IMR-90 (cell line): ENCODE measurements around the gene POLD3. TPM values are rescaled to one million over a fixed set of nuclear protein-coding genes. Genes with fewer than 3 reads are reported as not detected.

Experiments
- ATAC-seq: fragments of 200-7000 bp; cut with Tn5 transposase; 2 replicates; pipeline ENCODE4 v1.9.1; 2020; ENCODE audit warnings: low read depth, mild to moderate bottlenecking, moderate library complexity
- Bru-seq: library from RNA; stranded (reverse); fragments of 400-500 nt; gene quantifications from one replicate; lab custom pipeline; 2021; lab: Mats Ljungman, UMichigan
- BruChase-seq, 2 experiments: library from RNA; stranded (reverse); fragments of 400-500 nt; gene quantifications; one replicate each; lab custom pipeline; 2021; lab: Mats Ljungman, UMichigan
- BruUV-seq: library from RNA; stranded (reverse); fragments of 400-500 nt; replicated peaks from 2 replicates; lab custom pipeline; 2021; lab: Mats Ljungman, UMichigan
- CTCF ChIA-PET: fragments of 300-600 bp; formaldehyde crosslinking; extraction: SDS; loops from one replicate; lab custom pipeline; 2021; ENCODE audit warnings: antibody characterized with exemption; lab: Yijun Ruan, JAX
- POLR2A ChIA-PET: fragments of 300-600 bp; sonication (Branson Sonifier 250); formaldehyde crosslinking; loops from one replicate; lab custom pipeline; 2022; ENCODE audit warnings: antibody characterized with exemption; ENCODE audit not compliant: unreplicated experiment; lab: Charles Lee
- DNase-seq: peaks from one replicate; pipeline ENCODE4 v3.0.0; 2013
- H2AFZ ChIP-seq: replicated peaks from 2 replicates; pipeline ENCODE3; 2013; ENCODE audit warnings: low read length, mild to moderate bottlenecking; ENCODE audit not compliant: poor library complexity
- H2AK5ac ChIP-seq: 2 replicates; pipeline ENCODE4 v1.6.1; 2013; ENCODE audit warnings: low read depth, low read length, inconsistent platforms
- H2AK9ac ChIP-seq: replicated peaks from 2 replicates; pipeline ENCODE3; 2013; ENCODE audit warnings: mild to moderate bottlenecking, low read depth, low read length, moderate library complexity; ENCODE audit not compliant: poor library complexity
- H2BK120ac ChIP-seq: 2 replicates; pipeline ENCODE4 v1.6.1; 2013; ENCODE audit warnings: low read depth, low read length, inconsistent platforms
- H2BK15ac ChIP-seq: 3 replicates; pipeline ENCODE4 v1.6.1; 2013; ENCODE audit warnings: low read depth, low read length, inconsistent platforms
- H2BK20ac ChIP-seq: 2 replicates; pipeline ENCODE4 v1.6.1; 2013; ENCODE audit warnings: low read depth, mild to moderate bottlenecking, inconsistent platforms, low read length, moderate library complexity
- H2BK5ac ChIP-seq: 2 replicates; pipeline ENCODE4 v1.6.1; 2013; ENCODE audit warnings: mild to moderate bottlenecking, low read depth, low read length, inconsistent platforms; ENCODE audit not compliant: poor library complexity, severe bottlenecking
- H3K14ac ChIP-seq: replicated peaks from 2 replicates; pipeline ENCODE4 v1.6.1; 2013; ENCODE audit warnings: low read depth, low read length, inconsistent platforms
- H3K18ac ChIP-seq: 2 replicates; pipeline ENCODE4 v1.6.1; 2013; ENCODE audit warnings: low read depth, low read length, control low read depth
- H3K23ac ChIP-seq: 2 replicates; pipeline ENCODE4 v1.6.1; 2013; ENCODE audit warnings: low read depth, low read length, inconsistent platforms
- H3K27ac ChIP-seq: 2 replicates; pipeline ENCODE4 v1.5.1; 2013; ENCODE audit warnings: mild to moderate bottlenecking, control low read depth, low read length; ENCODE audit not compliant: insufficient read depth
- H3K27me3 ChIP-seq: 2 replicates; pipeline ENCODE4 v1.6.1; 2013; ENCODE audit warnings: low read length; ENCODE audit not compliant: control insufficient read depth, insufficient read depth
- H3K36me3 ChIP-seq: 2 replicates; pipeline ENCODE4 v1.6.1; 2013; ENCODE audit warnings: low read length, mixed read lengths; ENCODE audit not compliant: control insufficient read depth, insufficient read depth
- H3K4ac ChIP-seq: 2 replicates; pipeline ENCODE4 v1.6.1; 2013; ENCODE audit warnings: low read depth, low read length, inconsistent platforms
- H3K4me1 ChIP-seq: 2 replicates; pipeline ENCODE4 v1.6.1; 2013; ENCODE audit warnings: low read length, mixed read lengths; ENCODE audit not compliant: control insufficient read depth, insufficient read depth
- H3K4me2 ChIP-seq: 2 replicates; pipeline ENCODE4 v1.6.1; 2013; ENCODE audit warnings: low read depth, mild to moderate bottlenecking, control low read depth, low read length, moderate library complexity
- H3K4me3 ChIP-seq: 2 replicates; pipeline ENCODE4 v1.5.1; 2013; ENCODE audit warnings: low read depth, mild to moderate bottlenecking, control low read depth, low read length, moderate library complexity; ENCODE audit not compliant: insufficient read depth
- H3K56ac ChIP-seq: 2 replicates; pipeline ENCODE4 v1.6.1; 2013; ENCODE audit warnings: low read length, inconsistent platforms; ENCODE audit not compliant: insufficient read depth; ENCODE audit errors: extremely low read depth
- H3K79me1 ChIP-seq, 2 experiments: 2 replicates each; pipeline ENCODE4 v1.6.1; 2013; ENCODE audit warnings: low read length in 2 of 2, inconsistent platforms in 1 of 2, low read depth in 1 of 2
- H3K9ac ChIP-seq: 2 replicates; pipeline ENCODE4 v1.6.1; 2013; ENCODE audit warnings: low read depth, low read length, control low read depth
- H3K9me1 ChIP-seq: 2 replicates; pipeline ENCODE4 v1.6.1; 2013; ENCODE audit warnings: low read length, inconsistent platforms; ENCODE audit not compliant: insufficient read depth
- H3K9me3 ChIP-seq: 2 replicates; pipeline ENCODE4 v1.6.1; 2013; ENCODE audit warnings: low read length; ENCODE audit not compliant: control insufficient read depth, insufficient read depth
- H4K20me1 ChIP-seq: 2 replicates; pipeline ENCODE4 v1.6.1; 2013; ENCODE audit warnings: low read length, inconsistent platforms; ENCODE audit not compliant: insufficient read depth
- H4K5ac ChIP-seq: 2 replicates; pipeline ENCODE4 v1.6.1; 2013; ENCODE audit warnings: mild to moderate bottlenecking, low read depth, low read length, control low read depth
- H4K8ac ChIP-seq, 2 experiments: 2 replicates each; pipeline ENCODE4 v1.6.1; 2013; ENCODE audit warnings: low read depth in 2 of 2, low read length in 2 of 2, control low read depth in 1 of 2, inconsistent platforms in 1 of 2
- H4K91ac ChIP-seq: 2 replicates; pipeline ENCODE4 v1.6.1; 2013; ENCODE audit warnings: low read depth, low read length, inconsistent platforms; ENCODE audit not compliant: insufficient read depth
- CEBPB ChIP-seq: IDR thresholded peaks from 2 replicates; pipeline ENCODE4 v1.6.1; 2012; ENCODE audit warnings: low read depth, low read length, improper control_type of control experiment
- CHD1 ChIP-seq: IDR thresholded peaks from 2 replicates; pipeline ENCODE4 v1.6.1; 2012; ENCODE audit warnings: low read depth, low read length, improper control_type of control experiment
- NFE2L2 ChIP-seq: fragments of 150-350 bp; IDR thresholded peaks from 2 replicates; pipeline ENCODE4 v1.6.1; 2016; ENCODE audit warnings: low read depth, mild to moderate bottlenecking, low read length
- POLR2A ChIP-seq: IDR thresholded peaks from 2 replicates; pipeline ENCODE4 v1.6.1; 2012; ENCODE audit warnings: mild to moderate bottlenecking, low read depth, low read length
- RAD21 ChIP-seq: IDR thresholded peaks from 2 replicates; pipeline ENCODE4 v1.6.1; 2012; ENCODE audit warnings: low read length, improper control_type of control experiment
- RCOR1 ChIP-seq: IDR thresholded peaks from 2 replicates; pipeline ENCODE4 v1.6.1; 2012; ENCODE audit warnings: mild to moderate bottlenecking, low read length, improper control_type of control experiment; ENCODE audit not compliant: insufficient replicate concordance
- RFX5 ChIP-seq: IDR thresholded peaks from 2 replicates; pipeline ENCODE4 v1.8.0; 2012; ENCODE audit warnings: low read depth, mild to moderate bottlenecking, low read length, moderate library complexity
- SMC3 ChIP-seq: fragments of 150-350 bp; IDR thresholded peaks from 2 replicates; pipeline ENCODE4 v1.6.1; 2016; ENCODE audit warnings: low read depth, mild to moderate bottlenecking, antibody characterized with exemption, low read length, moderate library complexity
- WGBS, 2 experiments: methylation state at CpG; one replicate each; pipeline versions ENCODE4 v1.1.5 to v1.1.7; 2013; ENCODE audit warnings: missing lambda C conversion rate in 2 of 2; ENCODE audit not compliant: insufficient read length in 1 of 2; ENCODE audit errors: extremely low coverage in 2 of 2; 5-methylcytosine and 5-hydroxymethylcytosine counted together
- dilution Hi-C: fragments of 300-500 bp; cut with HindIII; formaldehyde crosslinking; loops from one replicate; pipeline ENCODE4 v1.14.3; 2018; ENCODE audit warnings: low sequenced_read_pairs; ENCODE audit not compliant: unreplicated experiment
- in situ Hi-C: fragments of 300-500 bp; cut with MboI; formaldehyde crosslinking; loops from 3 replicates; pipeline ENCODE4 v1.14.3; 2019; ENCODE audit warnings: low sequenced_read_pairs, inconsistent platforms, mixed read lengths
- intact Hi-C: fragments of 100-400 bp; cut with micrococcal nuclease; formaldehyde crosslinking; loops from 2 replicates; pipeline ENCODE4 v1.10.0; 2022
- long read RNA-seq: library from polyadenylated mRNA; unstranded; transcript quantifications from one replicate; pipeline ENCODE4 v2.0.0, GENCODE V29; 2021; ENCODE audit not compliant: unreplicated experiment
- polyA plus RNA-seq, 3 experiments: library from polyadenylated mRNA; depleted of rRNA; stranded (reverse); fragments of >200 nt; gene quantifications; 2 replicates each; pipeline ENCODE4 v1.2.3, GENCODE V29; 2012; ENCODE audit warnings: low replicate concordance in 1 of 3
- total RNA-seq: library from RNA; depleted of rRNA; stranded (reverse); fragments of >200 nt; gene quantifications from 2 replicates; pipeline ENCODE4 v1.2.3, GENCODE V29; 2012; rRNA removed
- TF ChIP-seq, protein P1 (sequence below): fragments of 150-350 bp; IDR thresholded peaks from 2 replicates; pipeline ENCODE4 v1.6.1; 2016; ENCODE audit warnings: low read depth, mild to moderate bottlenecking, low read length, moderate library complexity, borderline replicate concordance
- TF ChIP-seq, protein P2 (sequence below): fragments of 150-350 bp; IDR thresholded peaks from 2 replicates; pipeline ENCODE4 v1.6.1; 2017; ENCODE audit warnings: mild to moderate bottlenecking, antibody characterized with exemption, low read length, low read depth

The POLD3 gene, protein sequence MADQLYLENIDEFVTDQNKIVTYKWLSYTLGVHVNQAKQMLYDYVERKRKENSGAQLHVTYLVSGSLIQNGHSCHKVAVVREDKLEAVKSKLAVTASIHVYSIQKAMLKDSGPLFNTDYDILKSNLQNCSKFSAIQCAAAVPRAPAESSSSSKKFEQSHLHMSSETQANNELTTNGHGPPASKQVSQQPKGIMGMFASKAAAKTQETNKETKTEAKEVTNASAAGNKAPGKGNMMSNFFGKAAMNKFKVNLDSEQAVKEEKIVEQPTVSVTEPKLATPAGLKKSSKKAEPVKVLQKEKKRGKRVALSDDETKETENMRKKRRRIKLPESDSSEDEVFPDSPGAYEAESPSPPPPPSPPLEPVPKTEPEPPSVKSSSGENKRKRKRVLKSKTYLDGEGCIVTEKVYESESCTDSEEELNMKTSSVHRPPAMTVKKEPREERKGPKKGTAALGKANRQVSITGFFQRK
- total RNA-seq (9.1 and 10.6 TPM in 2 replicates), polyA plus RNA-seq (2012; rRNA removed) (8.2 and 9.2 TPM in 2 replicates), Bru-seq, nascent RNA (percentile 55 among the genes with signal in this experiment), BruChase-seq, experiment 1, labeled RNA remaining after a 6-hour chase (percentile 56 among the genes with signal in this experiment), BruChase-seq, experiment 2, labeled RNA remaining after a 2-hour chase (percentile 59 among the genes with signal in this experiment)
- polyA plus RNA-seq (2012; cell fraction: cytosol; rRNA removed) = 2.0 and 2.2 TPM in 2 replicates
- polyA plus RNA-seq (2012; cell fraction: nucleus; rRNA removed; ENCODE audit: low replicate concordance) = 2.6 and 12.8 TPM in 2 replicates
- long read RNA-seq, partial matches to known transcripts = 3 of 10 reads
- long read RNA-seq, other reads (novel, unspliced or antisense) = 1 of 10 reads

DNA sequence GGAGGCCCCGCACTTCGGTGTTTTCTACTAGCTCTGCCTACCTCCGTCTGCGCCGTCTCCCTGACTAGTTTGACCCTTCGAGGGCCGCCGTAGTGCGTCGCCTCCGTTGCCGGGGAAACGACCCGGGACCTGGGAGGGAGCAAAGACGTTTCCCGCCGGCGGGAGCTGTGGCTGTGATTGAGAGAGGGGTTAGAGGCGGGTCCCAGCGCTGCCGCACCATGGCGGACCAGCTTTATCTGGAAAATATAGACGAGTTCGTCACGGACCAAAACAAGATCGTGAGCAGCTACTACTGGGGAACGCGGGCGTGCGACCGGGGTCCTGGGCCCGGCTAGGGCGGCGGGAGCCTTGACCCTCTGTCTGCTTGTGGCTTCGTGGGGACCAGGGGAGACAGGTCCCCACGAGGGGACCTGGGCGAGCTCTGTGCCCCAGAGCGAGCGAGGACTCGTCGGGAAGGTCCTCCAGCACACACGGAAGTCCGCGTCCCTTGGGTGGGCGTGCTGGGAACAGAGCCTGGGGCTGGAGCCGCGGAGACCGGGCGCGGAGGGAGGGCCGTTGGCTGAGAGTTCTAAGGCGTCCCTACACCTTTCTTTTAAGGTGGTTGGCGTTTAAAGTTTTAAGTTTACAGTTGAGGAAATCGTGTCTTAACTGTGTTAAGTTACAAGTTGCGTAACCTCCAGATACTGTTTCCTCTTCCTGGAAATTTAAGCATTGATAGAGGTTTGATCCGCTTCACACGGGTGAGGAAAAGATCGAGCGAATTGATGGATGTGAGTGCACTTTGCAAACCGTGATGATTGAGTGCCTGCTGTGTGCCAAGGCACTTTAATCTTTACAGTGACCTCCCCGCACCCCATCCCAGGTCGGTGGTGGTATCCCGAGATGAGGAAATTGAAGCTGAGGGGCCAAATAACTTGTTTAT lies at the start of gene POLD3:
Gene POLD3 (plus strand): TSS at position 142 of the 922 bp plus-strand sequence. CDS start 77 bp downstream, at position 219.
- Histone ChIP-seq H4K20me1 (no peaks in the 10 kb centered on the region), H4K5ac (peak within 1 kb of the TSS; percentile 55), H2AFZ (peak within 1 kb of the TSS; percentile 94), H3K9me1 (no peaks in the 10 kb centered on the region), H2BK15ac (peak within 1 kb of the TSS; percentile 6; the same call in 2 of the 3 replicates), H4K8ac (peak within 1 kb of the TSS; percentile 71 to 96), H3K9me3 (no peaks in the 10 kb centered on the region), H2AK5ac (0 out of 2 replicates have a peak within 1 kb of the TSS, but pooled peaks have one; percentile 21), H3K27ac (peak within 1 kb of the TSS; percentile 71), H3K4ac (peak within 1 kb of the TSS; percentile 66), H3K56ac (peak within 1 kb of the TSS; percentile 84), H3K79me1 (peaks cover 7 to 27% of the 10 kb centered on the region in 2 experiments; a peak in 3 of 4 replicates), H3K4me2 (peak within 1 kb of the TSS; percentile 91), H3K18ac (peak within 1 kb of the TSS; percentile 2; the same call in 1 of the 2 replicates), H3K36me3 (0 out of 2 replicates have a peak, but pooled peaks cover 3% of the 10 kb centered on the region), H3K23ac (peak within 1 kb of the TSS; percentile 96), H3K9ac (peak within 1 kb of the TSS; percentile 70), H4K91ac (peak within 1 kb of the TSS; percentile 71; the same call in 1 of the 2 replicates), H3K14ac (peak within 1 kb of the TSS; percentile 90), H3K27me3 (no peaks in the 10 kb centered on the region; the same call in 1 of the 2 replicates), H2BK5ac (peak within 1 kb of the TSS; percentile 37), H3K4me1 (no peaks in the 10 kb centered on the region), H2BK20ac (no peak within 1 kb of the TSS), H2AK9ac (peak within 1 kb of the TSS; percentile 66), H3K4me3 (peak within 1 kb of the TSS; percentile 65), H2BK120ac (peak within 1 kb of the TSS; percentile 14; the same call in 1 of the 2 replicates)
- POLR2A ChIA-PET = interaction anchor here (0.5 to 0.6 kb wide), 3 partner anchors 34 to 246 kb away, joined by 3 to 14 read pairs (median 5); no protein-coding TSS in a partner anchor
- peak; percentile 99 for ATAC-seq
- intact Hi-C loops (loop anchor here (5.0 kb wide), 1 partner anchor 135 kb away; no protein-coding TSS in a partner anchor), in situ Hi-C loops (no loop called here), dilution Hi-C loops (no loop called here)
- CTCF ChIA-PET = interaction anchor here (0.6 to 0.8 kb wide), 4 partner anchors 11 to 203 kb away, joined by 3 read pairs; no protein-coding TSS in a partner anchor
- WGBS, 2 experiments = 0% methylated on average over 6 of the region's 63 CpGs; no CpG with 5 or more reads in 1 of the 2 experiments
- peak; percentile 81 for DNase-seq
- BruUV-seq = TSS peak; percentile 18
- TF ChIP-seq, protein P1, sequence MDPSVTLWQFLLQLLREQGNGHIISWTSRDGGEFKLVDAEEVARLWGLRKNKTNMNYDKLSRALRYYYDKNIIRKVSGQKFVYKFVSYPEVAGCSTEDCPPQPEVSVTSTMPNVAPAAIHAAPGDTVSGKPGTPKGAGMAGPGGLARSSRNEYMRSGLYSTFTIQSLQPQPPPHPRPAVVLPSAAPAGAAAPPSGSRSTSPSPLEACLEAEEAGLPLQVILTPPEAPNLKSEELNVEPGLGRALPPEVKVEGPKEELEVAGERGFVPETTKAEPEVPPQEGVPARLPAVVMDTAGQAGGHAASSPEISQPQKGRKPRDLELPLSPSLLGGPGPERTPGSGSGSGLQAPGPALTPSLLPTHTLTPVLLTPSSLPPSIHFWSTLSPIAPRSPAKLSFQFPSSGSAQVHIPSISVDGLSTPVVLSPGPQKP = no peak
- TF ChIP-seq SMC3 (no peak), POLR2A (peak; percentile 52), NFE2L2 (no peak), RFX5 (no peak), CHD1 (no peak), RCOR1 (no peak), CEBPB (peak; percentile 94), RAD21 (peak; percentile 8; the same call in 1 of the 2 replicates)
- TF ChIP-seq, protein P2, sequence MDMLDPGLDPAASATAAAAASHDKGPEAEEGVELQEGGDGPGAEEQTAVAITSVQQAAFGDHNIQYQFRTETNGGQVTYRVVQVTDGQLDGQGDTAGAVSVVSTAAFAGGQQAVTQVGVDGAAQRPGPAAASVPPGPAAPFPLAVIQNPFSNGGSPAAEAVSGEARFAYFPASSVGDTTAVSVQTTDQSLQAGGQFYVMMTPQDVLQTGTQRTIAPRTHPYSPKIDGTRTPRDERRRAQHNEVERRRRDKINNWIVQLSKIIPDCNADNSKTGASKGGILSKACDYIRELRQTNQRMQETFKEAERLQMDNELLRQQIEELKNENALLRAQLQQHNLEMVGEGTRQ = no peak
